Right lobe of liver (tissue), 4 donors: ENCODE measurements around the gene ATP7B.

Experiments
- POLR2A ChIP-seq: fragments of 450-650 bp; IDR thresholded peaks from one replicate; pipeline ENCODE4 v1.6.1; 2017; ENCODE audit warnings: antibody characterized with exemption, mild to moderate bottlenecking
- TF ChIP-seq, protein P1 (sequence below), 4 donors: fragments of 200-600 bp in 3 of 4; fragments of 450-650 bp in 1 of 4; IDR thresholded peaks; one replicate each; pipeline versions ENCODE4 v1.5.1 to v1.8.0; 2016 to 2022; ENCODE audit warnings: antibody characterized with exemption in 4 of 4, mild to moderate bottlenecking in 2 of 4
- donor health status: DM: no; HTN: no; CAD: no.
- donor health status: DM: no; HTN: no; CAD: no.
- donor health status: DM: no; HTN: yes; CAD: no.

DNA sequence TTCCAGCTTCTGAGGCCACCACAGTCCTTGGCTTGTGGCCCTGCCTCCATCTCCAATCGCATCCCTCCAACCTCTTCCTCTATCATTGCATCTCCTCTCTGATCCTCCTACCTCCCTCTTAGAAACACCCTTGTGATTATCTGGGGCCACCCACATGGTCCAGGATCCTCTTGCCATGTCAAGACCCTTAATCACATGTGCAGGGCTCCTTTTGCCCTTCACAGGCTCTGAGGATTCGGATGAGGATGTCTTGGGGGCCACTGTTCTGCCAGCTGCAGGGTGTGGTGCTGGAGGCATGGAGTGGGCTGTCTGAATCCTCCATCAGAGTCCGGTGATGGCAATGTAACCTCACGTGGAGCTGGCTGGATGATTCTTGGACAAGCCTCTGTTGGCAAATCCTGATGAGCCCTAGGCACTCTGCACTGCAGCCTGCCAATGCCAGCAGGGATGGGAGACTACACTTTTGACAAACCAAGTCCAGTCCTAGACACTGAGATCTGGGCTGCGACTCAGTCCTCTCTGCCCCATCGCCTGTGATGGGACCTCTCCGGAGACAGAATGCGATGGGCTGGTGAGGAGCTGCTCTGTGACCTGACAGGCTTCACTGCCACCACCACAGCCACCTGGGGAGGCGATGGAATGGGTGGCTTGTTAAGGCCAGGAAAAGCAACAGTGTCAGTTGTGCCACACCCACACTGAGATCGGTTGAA is 88.3 kb downstream of the ATP7B start:
- TF ChIP-seq, protein P1, sequence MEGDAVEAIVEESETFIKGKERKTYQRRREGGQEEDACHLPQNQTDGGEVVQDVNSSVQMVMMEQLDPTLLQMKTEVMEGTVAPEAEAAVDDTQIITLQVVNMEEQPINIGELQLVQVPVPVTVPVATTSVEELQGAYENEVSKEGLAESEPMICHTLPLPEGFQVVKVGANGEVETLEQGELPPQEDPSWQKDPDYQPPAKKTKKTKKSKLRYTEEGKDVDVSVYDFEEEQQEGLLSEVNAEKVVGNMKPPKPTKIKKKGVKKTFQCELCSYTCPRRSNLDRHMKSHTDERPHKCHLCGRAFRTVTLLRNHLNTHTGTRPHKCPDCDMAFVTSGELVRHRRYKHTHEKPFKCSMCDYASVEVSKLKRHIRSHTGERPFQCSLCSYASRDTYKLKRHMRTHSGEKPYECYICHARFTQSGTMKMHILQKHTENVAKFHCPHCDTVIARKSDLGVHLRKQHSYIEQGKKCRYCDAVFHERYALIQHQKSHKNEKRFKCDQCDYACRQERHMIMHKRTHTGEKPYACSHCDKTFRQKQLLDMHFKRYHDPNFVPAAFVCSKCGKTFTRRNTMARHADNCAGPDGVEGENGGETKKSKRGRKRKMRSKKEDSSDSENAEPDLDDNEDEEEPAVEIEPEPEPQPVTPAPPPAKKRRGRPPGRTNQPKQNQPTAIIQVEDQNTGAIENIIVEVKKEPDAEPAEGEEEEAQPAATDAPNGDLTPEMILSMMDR (IDR thresholded peaks at IDR 0.05) = no peak
- TF ChIP-seq POLR2A = no peak
